ENCODE measurements around the gene PPP1R14B. TPM values are rescaled to one million over a fixed set of nuclear protein-coding genes. Genes with fewer than 3 reads are reported as not detected.

PPP1R14B gene
- total RNA-seq, 1 experiment from 2014 or later: 662 TPM

DNA sequence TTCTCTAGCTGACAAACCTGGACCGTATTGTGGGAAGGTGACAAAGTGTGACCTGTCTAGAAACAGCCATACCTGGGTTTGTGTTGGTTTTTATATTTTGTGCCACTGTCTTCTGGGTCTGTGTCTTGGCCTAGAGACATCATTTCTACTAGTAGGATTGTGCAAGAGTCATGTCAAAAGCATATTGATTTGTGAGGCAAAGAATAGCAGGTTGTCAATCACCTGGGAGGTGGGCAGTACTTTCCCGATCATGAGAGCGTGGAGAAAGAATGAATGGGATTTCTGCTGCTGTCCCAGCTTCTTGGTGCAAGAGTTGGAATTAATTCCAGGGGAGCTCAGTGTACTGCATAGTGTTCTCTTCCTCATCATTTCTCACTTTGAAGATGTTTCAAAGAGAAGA lies 45.2 kb downstream of the PPP1R14B start:
- Histone ChIP-seq H3K4me3 (no peak overlapping the region), H3K9me3 (no peaks in the 10 kb centered on the region), H3K36me3 (peaks cover 81% of the 10 kb centered on the region), H3K27me3 (no peaks in the 10 kb centered on the region)
- DNase-seq: no peak

GRCh38 chr11:64198511-64198910 lies 48.2 kb downstream of the PPP1R14B start:
- Histone ChIP-seq H3K9me3 (no peaks in the 10 kb centered on the region), H3K4me3 (no peak overlapping the region), H3K27me3 (no peaks in the 10 kb centered on the region), H3K36me3 (peaks cover 81% of the 10 kb centered on the region)
- no peak for DNase-seq

DNA sequence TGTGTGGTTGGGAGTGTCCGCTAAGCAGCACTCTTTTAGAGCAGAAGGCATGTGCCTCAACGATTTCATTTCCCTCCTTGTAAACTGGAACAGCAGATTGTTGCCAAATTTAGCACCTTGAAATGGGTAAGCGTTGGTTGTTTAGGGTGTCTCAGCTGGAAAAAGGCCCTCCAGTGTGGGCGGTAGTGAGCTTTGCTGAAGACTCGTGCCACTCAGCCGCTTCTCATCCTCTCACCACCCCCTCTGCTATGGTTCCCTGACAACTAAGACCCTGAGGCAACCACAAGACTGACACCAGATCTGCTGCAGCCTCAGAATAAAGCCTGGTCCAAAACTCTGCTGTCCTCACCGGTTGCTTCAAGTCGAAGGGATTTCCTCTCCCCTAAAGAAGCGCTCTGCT lies 50.1 kb downstream of the PPP1R14B start:
- H3K27me3 ChIP-seq: no peaks in the 10 kb centered on the region
- peaks cover 85% of the 10 kb centered on the region for H3K36me3 ChIP-seq
- no peak overlapping the region for H3K4me3 ChIP-seq
- H3K9me3 ChIP-seq: no peaks in the 10 kb centered on the region
- DNase-seq: no peak

Other genes starting within 250 kb of the PPP1R14B start
- 0.25 TPM in 1 of 2 replicates, not detected in the other for gene FLRT1, start 211.0 kb downstream of the PPP1R14B start, total RNA-seq (2014; rRNA removed; shearing (Covaris generic); ENCODE audit: low replicate concordance)
- 14.1 and 44.1 TPM in 2 replicates for gene MACROD1, start 80.8 kb downstream of the PPP1R14B start, total RNA-seq (2014; rRNA removed; shearing (Covaris generic); ENCODE audit: low replicate concordance)
- 254 and 287 TPM in 2 replicates for gene STIP1, start 60.8 kb downstream of the PPP1R14B start, total RNA-seq (2014; rRNA removed; shearing (Covaris generic); ENCODE audit: low replicate concordance)
- not detected in 2 replicates for gene FERMT3, start 40.2 kb downstream of the PPP1R14B start, total RNA-seq (2014; rRNA removed; shearing (Covaris generic); ENCODE audit: low replicate concordance)
- gene TRPT1, start 20.8 kb downstream of the PPP1R14B start, total RNA-seq (2014; rRNA removed; shearing (Covaris generic); ENCODE audit: low replicate concordance): 24.6 and 26.3 TPM in 2 replicates
- gene NUDT22, start 20.7 kb downstream of the PPP1R14B start, total RNA-seq (2014; rRNA removed; shearing (Covaris generic); ENCODE audit: low replicate concordance): 21.5 and 34.2 TPM in 2 replicates
- 1.6 and 3.5 TPM in 2 replicates for gene DNAJC4, start 16.4 kb downstream of the PPP1R14B start, total RNA-seq (2014; rRNA removed; shearing (Covaris generic); ENCODE audit: low replicate concordance)
- gene VEGFB, start 12.4 kb downstream of the PPP1R14B start, total RNA-seq (2014; rRNA removed; shearing (Covaris generic); ENCODE audit: low replicate concordance): 9.3 and 19.0 TPM in 2 replicates
- 22.8 and 50.8 TPM in 2 replicates for gene FKBP2, start 5.8 kb downstream of the PPP1R14B start, total RNA-seq (2014; rRNA removed; shearing (Covaris generic); ENCODE audit: low replicate concordance)
- 24.8 and 37.4 TPM in 2 replicates for gene PLCB3, start 4.6 kb upstream of the PPP1R14B start, total RNA-seq (2014; rRNA removed; shearing (Covaris generic); ENCODE audit: low replicate concordance)
- gene BAD, start 37.7 kb upstream of the PPP1R14B start, total RNA-seq (2014; rRNA removed; shearing (Covaris generic); ENCODE audit: low replicate concordance): 127 and 166 TPM in 2 replicates
- 14.9 and 15.0 TPM in 2 replicates for gene GPR137, start 38.9 kb upstream of the PPP1R14B start, total RNA-seq (2014; rRNA removed; shearing (Covaris generic); ENCODE audit: low replicate concordance)
- gene KCNK4, start 44.4 kb upstream of the PPP1R14B start, total RNA-seq (2014; rRNA removed; shearing (Covaris generic); ENCODE audit: low replicate concordance): not detected in 2 replicates
- gene CATSPERZ, start 53.4 kb upstream of the PPP1R14B start, total RNA-seq (2014; rRNA removed; shearing (Covaris generic); ENCODE audit: low replicate concordance): not detected in 2 replicates
- gene ESRRA, start 58.6 kb upstream of the PPP1R14B start, total RNA-seq (2014; rRNA removed; shearing (Covaris generic); ENCODE audit: low replicate concordance): 52.0 and 79.2 TPM in 2 replicates
- 356 and 508 TPM in 2 replicates for gene TRMT112, start 70.6 kb upstream of the PPP1R14B start, total RNA-seq (2014; rRNA removed; shearing (Covaris generic); ENCODE audit: low replicate concordance)
- gene PRDX5, start 71.2 kb upstream of the PPP1R14B start, total RNA-seq (2014; rRNA removed; shearing (Covaris generic); ENCODE audit: low replicate concordance): 291 and 333 TPM in 2 replicates
- 1.8 and 3.0 TPM in 2 replicates for gene CCDC88B, start 93.3 kb upstream of the PPP1R14B start, total RNA-seq (2014; rRNA removed; shearing (Covaris generic); ENCODE audit: low replicate concordance)
- 73.7 and 94.2 TPM in 2 replicates for gene RPS6KA4, start 112.2 kb upstream of the PPP1R14B start, total RNA-seq (2014; rRNA removed; shearing (Covaris generic); ENCODE audit: low replicate concordance)

Measured in MG63 (cell line).